ENCODE data around the gene INAVA. TPM values are rescaled to one million over a fixed set of nuclear protein-coding genes. Genes with fewer than 3 reads are reported as not detected.

INAVA gene
- total and polyA plus RNA-seq, 2 of the 13 experiments (the other 11 are each of a cell fraction or from before 2014, with no cell fraction given) = 6.0 to 13.5 TPM

GRCh38 chr1:200896531-200897196, 2.0 kb downstream of the INAVA start (continued):
- no peak for TF ChIP-seq PLSCR1 (CRISPR knock-in tag; IDR thresholded peaks at IDR 0.05; ENCODE audit: borderline replicate concordance)
- TF ChIP-seq TBX2 (CRISPR knock-in tag; IDR thresholded peaks at IDR 0.05; ENCODE audit: borderline replicate concordance) = peak; percentile 74
- TF ChIP-seq ERF (CRISPR knock-in tag; IDR thresholded peaks at IDR 0.05) = peak; percentile 86
- 0 out of 2 replicates have a peak, but pooled peaks have one; percentile 22 for TF ChIP-seq DNMT3B (CRISPR knock-in tag; conservative IDR thresholded peaks at IDR 0.05)
- TF ChIP-seq ZNF205 (CRISPR knock-in tag; IDR thresholded peaks at IDR 0.05) = peak; percentile 86
- TF ChIP-seq ZNF253 (CRISPR knock-in tag; IDR thresholded peaks at IDR 0.05; ENCODE audit: borderline replicate concordance) = no peak
- TF ChIP-seq MTA3 (CRISPR knock-in tag; IDR thresholded peaks at IDR 0.05) = no peak
- peak; percentile 67 for TF ChIP-seq POLR2G (IDR thresholded peaks at IDR 0.05; ENCODE audit: low read depth, low read length)
- TF ChIP-seq SAFB2 (CRISPR knock-in tag; IDR thresholded peaks at IDR 0.05; ENCODE audit: borderline replicate concordance, low read depth) = no peak
- peak in 1 of 2 experiments; percentile 62; a peak in 2 of 4 replicates for TF ChIP-seq POLR2A (IDR thresholded peaks at IDR 0.05; ENCODE audit: insufficient read depth in 1 of 2, low read depth in 2 of 2, low read length in 2 of 2)
- TF ChIP-seq SIX4 (CRISPR knock-in tag; IDR thresholded peaks at IDR 0.05) = peak; percentile 53; the same call in 1 of the 2 replicates
- no peak for TF ChIP-seq DBP (CRISPR knock-in tag; IDR thresholded peaks at IDR 0.05; ENCODE audit: not compliant biosample characterization)
- no peak for TF ChIP-seq MZF1 (CRISPR knock-in tag; IDR thresholded peaks at IDR 0.05; ENCODE audit: borderline replicate concordance)
- TF ChIP-seq MYNN (CRISPR knock-in tag; IDR thresholded peaks at IDR 0.05; ENCODE audit: low read depth) = no peak
- TF ChIP-seq ZNF615 (CRISPR knock-in tag; IDR thresholded peaks at IDR 0.05; ENCODE audit: borderline replicate concordance) = peak; percentile 52; the same call in 1 of the 2 replicates
- TF ChIP-seq KAT7 (CRISPR knock-in tag; IDR thresholded peaks at IDR 0.05; ENCODE audit: borderline replicate concordance) = peak; percentile 77; the same call in 1 of the 2 replicates
- TF ChIP-seq HMGA1 (CRISPR knock-in tag; conservative IDR thresholded peaks at IDR 0.05) = no peak
- TF ChIP-seq ZNF598 (CRISPR knock-in tag; IDR thresholded peaks at IDR 0.05; ENCODE audit: borderline replicate concordance) = no peak
- TF ChIP-seq CCDC6 (CRISPR knock-in tag; IDR thresholded peaks at IDR 0.05) = 0 out of 2 replicates have a peak, but pooled peaks have one; percentile 37
- TF ChIP-seq RBFOX2 (IDR thresholded peaks at IDR 0.05; ENCODE audit: low read depth, low read length) = peak; percentile 37; the same call in 1 of the 2 replicates
- no peak for TF ChIP-seq ZNF773 (CRISPR knock-in tag; IDR thresholded peaks at IDR 0.05; ENCODE audit: borderline replicate concordance)
- TF ChIP-seq, protein P1, sequence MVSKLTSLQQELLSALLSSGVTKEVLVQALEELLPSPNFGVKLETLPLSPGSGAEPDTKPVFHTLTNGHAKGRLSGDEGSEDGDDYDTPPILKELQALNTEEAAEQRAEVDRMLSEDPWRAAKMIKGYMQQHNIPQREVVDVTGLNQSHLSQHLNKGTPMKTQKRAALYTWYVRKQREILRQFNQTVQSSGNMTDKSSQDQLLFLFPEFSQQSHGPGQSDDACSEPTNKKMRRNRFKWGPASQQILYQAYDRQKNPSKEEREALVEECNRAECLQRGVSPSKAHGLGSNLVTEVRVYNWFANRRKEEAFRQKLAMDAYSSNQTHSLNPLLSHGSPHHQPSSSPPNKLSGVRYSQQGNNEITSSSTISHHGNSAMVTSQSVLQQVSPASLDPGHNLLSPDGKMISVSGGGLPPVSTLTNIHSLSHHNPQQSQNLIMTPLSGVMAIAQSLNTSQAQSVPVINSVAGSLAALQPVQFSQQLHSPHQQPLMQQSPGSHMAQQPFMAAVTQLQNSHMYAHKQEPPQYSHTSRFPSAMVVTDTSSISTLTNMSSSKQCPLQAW (CRISPR knock-in tag; IDR thresholded peaks at IDR 0.05) = peak; percentile 41; the same call in 1 of the 2 replicates
- TF ChIP-seq ZKSCAN5 (CRISPR knock-in tag; IDR thresholded peaks at IDR 0.05) = 0 out of 2 replicates have a peak, but pooled peaks have one; percentile 24
- TF ChIP-seq REL (CRISPR knock-in tag; conservative IDR thresholded peaks at IDR 0.05) = no peak
- TF ChIP-seq THAP11 (CRISPR knock-in tag; IDR thresholded peaks at IDR 0.05) = peak; percentile 77
- peak; percentile 22; the same call in 1 of the 2 replicates for TF ChIP-seq ZNF768 (CRISPR knock-in tag; IDR thresholded peaks at IDR 0.05)
- TF ChIP-seq ZNF512 (CRISPR knock-in tag; IDR thresholded peaks at IDR 0.05) = no peak
